Activated CD8-positive, alpha-beta memory T cell treated with anti-CD3 and anti-CD28 coated beads for 36 hours (primary cell): ENCODE results near the gene MEFV. TPM values are rescaled to one million over a fixed set of nuclear protein-coding genes. Genes with fewer than 3 reads are reported as not detected.
"Not testable (repeated sequence)": the region's sequence is repeated elsewhere in the genome, so short reads cannot be mapped to it uniquely, and the experiment has no call there.

ENCODE experiments used
- CTCF ChIA-PET: fragments of 350-600 bp; sonication (Branson Sonifier 250); formaldehyde crosslinking; loops from one replicate; lab custom pipeline; 2021; ENCODE audit warnings: antibody characterized with exemption; lab: Charles Lee
- POLR2A ChIA-PET: fragments of 350-600 bp; sonication (Branson Sonifier 250); formaldehyde crosslinking; loops from one replicate; lab custom pipeline; 2021; ENCODE audit warnings: antibody characterized with exemption; lab: Charles Lee
- total RNA-seq, 2 experiments: library from RNA; stranded (reverse); gene quantifications; one replicate each; pipeline ENCODE4 v1.2.3, GENCODE V29; 2021

The MEFV gene
- total RNA-seq, 2 experiments from 2014 or later: 0.19 TPM; not detected in 1

GRCh38 chr16:3274947-3275346 is 18.5 kb upstream of the MEFV start:
- POLR2A ChIA-PET: no interaction called here
- CTCF ChIA-PET: interaction anchor here (1.1 kb wide), 1 partner anchor 9 kb away, joined by 3 read pairs; no protein-coding TSS in a partner anchor

- ChIA-PET POLR2A (no interaction called here), CTCF (interaction anchor here (1.1 kb wide), 1 partner anchor 8 kb away, joined by 3 read pairs; no protein-coding TSS in a partner anchor)
Measured at GRCh38 chr16:3274490-3274889, 18.1 kb upstream of the MEFV start.

GRCh38 chr16:3271281-3271680 is 14.8 kb upstream of the MEFV start:
- CTCF ChIA-PET, POLR2A ChIA-PET: not testable (repeated sequence)

- CTCF ChIA-PET, POLR2A ChIA-PET: not testable (repeated sequence)
Measured at GRCh38 chr16:3270718-3271117, 14.3 kb upstream of the MEFV start.

- POLR2A ChIA-PET: no interaction called here
Measured at GRCh38 chr16:3268294-3268693, 11.9 kb upstream of the MEFV start.

GRCh38 chr16:3266873-3267537 is 10.6 kb upstream of the MEFV start:
- ChIA-PET POLR2A (interaction anchor here (0.9 kb wide), 1 partner anchor 14 kb away, joined by 3 read pairs; no protein-coding TSS in a partner anchor), CTCF (interaction anchor here (0.9 to 2.8 kb wide), 9 partner anchors 7 to 234 kb away, joined by 3 to 15 read pairs (median 4); partner anchors contain the start of genes CLUAP1 and ZNF263)

More at GRCh38 chr16:3268294-3268693, 11.9 kb upstream of the MEFV start:
- CTCF ChIA-PET: interaction anchor here (0.5 to 2.7 kb wide), 3 partner anchors 15 to 69 kb away, joined by 3 to 15 read pairs (median 5); partner anchors contain the start of gene ZNF263

- ChIA-PET POLR2A (interaction anchor here (0.6 to 1.5 kb wide), 6 partner anchors 12 to 179 kb away, joined by 3 to 11 read pairs (median 4); partner anchors contain the start of genes NAA60, TIGD7, ZNF263 and ZNF597), CTCF (interaction anchor here (2.8 kb wide), 1 partner anchor 236 kb away, joined by 7 read pairs; the partner anchor contains the start of gene CLUAP1)
Measured at GRCh38 chr16:3264137-3265036, 8.0 kb upstream of the MEFV start.

GRCh38 chr16:3262517-3262916 is 6.1 kb upstream of the MEFV start:
- ChIA-PET CTCF (interaction anchor here (1.0 kb wide), 1 partner anchor 139 kb away, joined by 3 read pairs; no protein-coding TSS in a partner anchor), POLR2A (no interaction called here)

- ChIA-PET CTCF (no interaction called here), POLR2A (interaction anchor here (0.5 kb wide), 1 partner anchor 26 kb away, joined by 3 read pairs; no protein-coding TSS in a partner anchor)
Measured at GRCh38 chr16:3259836-3260235, 3.4 kb upstream of the MEFV start.

GRCh38 chr16:3256866-3257465 is 533 bp upstream of the MEFV start:
- CTCF ChIA-PET: no interaction called here
- POLR2A ChIA-PET: interaction anchor here (0.6 kb wide), 1 partner anchor 824 kb away, joined by 3 read pairs; no protein-coding TSS in a partner anchor

GRCh38 chr16:3254309-3254708 is 2.1 kb downstream of the MEFV start:
- ChIA-PET POLR2A (no interaction called here), CTCF (no interaction called here)

GRCh38 chr16:3252967-3253366 is 3.5 kb downstream of the MEFV start:
- POLR2A ChIA-PET: no interaction called here
- CTCF ChIA-PET: no interaction called here

GRCh38 chr16:3249451-3249850 is 7.0 kb downstream of the MEFV start:
- ChIA-PET CTCF (interaction anchor here (1.0 kb wide), 1 partner anchor 34 kb away, joined by 3 read pairs; no protein-coding TSS in a partner anchor), POLR2A (no interaction called here)

- CTCF ChIA-PET: interaction anchor here (1.0 kb wide), 1 partner anchor 35 kb away, joined by 3 read pairs; no protein-coding TSS in a partner anchor
- POLR2A ChIA-PET: no interaction called here
Measured at GRCh38 chr16:3249020-3249419, 7.4 kb downstream of the MEFV start.

- POLR2A ChIA-PET: no interaction called here
- CTCF ChIA-PET: interaction anchor here (1.0 kb wide), 1 partner anchor 35 kb away, joined by 3 read pairs; no protein-coding TSS in a partner anchor
Measured at GRCh38 chr16:3248596-3248995, 7.8 kb downstream of the MEFV start.

GRCh38 chr16:3246876-3247275 is 9.6 kb downstream of the MEFV start:
- ChIA-PET POLR2A (no interaction called here), CTCF (interaction anchor here (1.6 kb wide), 1 partner anchor 20 kb away, joined by 4 read pairs; no protein-coding TSS in a partner anchor)

- POLR2A ChIA-PET: no interaction called here
- CTCF ChIA-PET: interaction anchor here (1.6 kb wide), 1 partner anchor 20 kb away, joined by 4 read pairs; no protein-coding TSS in a partner anchor
Measured at GRCh38 chr16:3246002-3246401, 10.4 kb downstream of the MEFV start.

- POLR2A ChIA-PET: no interaction called here
Measured at GRCh38 chr16:3243882-3244281, 12.6 kb downstream of the MEFV start.

GRCh38 chr16:3242709-3243108 is 13.7 kb downstream of the MEFV start:
- CTCF ChIA-PET: no interaction called here
- POLR2A ChIA-PET: no interaction called here

More at GRCh38 chr16:3243882-3244281, 12.6 kb downstream of the MEFV start:
- CTCF ChIA-PET: no interaction called here
